NCI-H2196 (cell line): ENCODE data around the gene DLGAP1.
"Not testable (repeated sequence)": the region's sequence is repeated elsewhere in the genome, so short reads cannot be mapped to it uniquely, and the experiment has no call there.

Experiments used
- DNase-seq: peaks from one replicate; lab custom pipeline; 2025; ENCODE audit not compliant: unreplicated experiment; lab: John Stamatoyannopoulos, UW

The DLGAP1 gene

GRCh38 chr18:4391859-4392258, 63.2 kb downstream of the DLGAP1 start:
- no peak for DNase-seq

- DNase-seq = no peak
These were observed 69.2 kb downstream of the DLGAP1 start for GRCh38 chr18:4385876-4386275.

DNA sequence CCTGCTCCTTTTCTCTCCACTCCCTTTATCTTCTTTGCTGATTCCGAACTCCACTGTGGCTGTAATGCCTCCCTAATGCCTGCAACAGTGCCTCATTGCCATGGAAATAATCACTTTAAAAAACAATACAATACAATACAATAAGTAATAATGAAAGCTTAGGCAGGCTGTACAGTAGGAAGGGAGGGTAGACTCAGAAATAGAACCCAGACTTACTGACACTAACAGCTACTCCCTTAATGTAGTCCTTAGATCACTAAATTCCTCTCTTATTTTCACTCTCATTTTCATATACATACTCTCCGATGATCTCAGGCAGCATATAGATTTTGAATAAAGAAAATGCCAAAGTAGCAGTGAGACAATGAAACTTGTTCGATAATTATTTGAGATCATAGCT, 70.2 kb downstream of the DLGAP1 start:
- DNase-seq = no peak

DNA sequence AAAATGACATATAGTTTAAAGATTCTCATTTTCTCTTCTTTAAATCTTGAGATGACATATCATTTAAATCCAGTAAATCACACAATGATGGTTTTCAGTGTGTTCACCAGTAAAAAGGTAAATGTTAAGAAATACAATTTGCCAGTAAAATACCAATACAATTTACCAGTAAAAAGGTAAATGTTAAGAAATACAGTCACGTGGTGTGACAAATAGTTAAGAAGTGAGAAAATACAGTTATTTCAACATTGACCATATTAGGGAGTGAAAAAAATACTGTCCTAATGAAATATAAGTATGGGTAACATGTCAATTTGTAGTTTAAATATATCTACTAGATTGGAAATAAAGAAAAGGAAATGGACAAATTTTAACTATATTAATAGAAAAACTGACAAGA, 80.5 kb downstream of the DLGAP1 start:
- DNase-seq = no peak

DNA sequence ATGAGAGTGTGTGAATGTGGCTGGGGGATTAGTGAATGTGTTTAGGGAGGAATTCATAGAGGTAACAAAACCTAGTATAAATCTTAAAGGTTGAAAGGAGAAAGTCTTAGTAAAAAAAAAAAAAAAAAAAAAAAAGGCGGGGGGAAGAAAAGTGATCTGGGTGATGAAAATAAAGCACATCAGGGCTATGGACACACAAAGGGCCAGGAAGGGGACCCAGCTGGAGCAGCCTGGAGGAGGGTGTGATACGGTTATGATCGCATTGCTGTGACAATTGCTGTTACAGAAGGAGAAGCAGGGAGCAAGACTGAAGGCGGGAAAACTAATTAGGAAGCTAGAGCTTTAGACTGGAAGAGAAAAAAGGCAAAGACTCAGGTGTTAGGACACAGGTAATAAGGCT, 85.4 kb downstream of the DLGAP1 start:
- DNase-seq = no peak

- no peak for DNase-seq
These were observed 94.8 kb downstream of the DLGAP1 start for GRCh38 chr18:4360221-4360715.

GRCh38 chr18:4358618-4359017, 96.5 kb downstream of the DLGAP1 start:
- DNase-seq = no peak

- DNase-seq = no peak
These were observed 97.5 kb downstream of the DLGAP1 start for GRCh38 chr18:4357579-4357978.

GRCh38 chr18:4356929-4357328, 98.2 kb downstream of the DLGAP1 start:
- no peak for DNase-seq

DNA sequence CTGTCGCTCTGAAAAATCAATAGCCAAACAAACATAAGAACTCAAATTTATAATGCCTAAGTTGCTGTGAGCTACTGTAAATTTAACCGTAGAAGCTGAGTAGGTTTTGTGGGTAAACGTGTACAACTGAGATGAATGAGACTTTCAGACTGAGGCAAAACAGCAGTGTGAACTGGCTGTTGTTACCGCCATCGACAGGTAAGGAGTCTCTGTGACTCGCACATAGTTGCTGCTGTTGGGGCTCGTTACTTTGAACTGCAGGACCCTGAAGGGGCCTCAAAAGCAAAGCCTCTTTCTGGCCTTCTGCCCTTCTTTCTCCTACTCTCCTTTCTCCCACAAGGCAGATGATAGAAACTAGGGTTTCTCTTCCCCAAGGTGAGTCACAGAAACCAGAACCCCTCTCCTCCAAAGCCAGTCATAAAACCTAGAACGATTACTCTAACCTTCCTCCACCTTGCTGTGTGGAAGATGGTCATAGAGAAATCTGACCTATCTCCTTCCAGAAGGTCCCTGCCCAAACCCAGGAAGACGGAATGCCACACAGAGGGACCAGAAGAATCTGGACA, 101.2 kb downstream of the DLGAP1 start:
- DNase-seq = no peak

DNA sequence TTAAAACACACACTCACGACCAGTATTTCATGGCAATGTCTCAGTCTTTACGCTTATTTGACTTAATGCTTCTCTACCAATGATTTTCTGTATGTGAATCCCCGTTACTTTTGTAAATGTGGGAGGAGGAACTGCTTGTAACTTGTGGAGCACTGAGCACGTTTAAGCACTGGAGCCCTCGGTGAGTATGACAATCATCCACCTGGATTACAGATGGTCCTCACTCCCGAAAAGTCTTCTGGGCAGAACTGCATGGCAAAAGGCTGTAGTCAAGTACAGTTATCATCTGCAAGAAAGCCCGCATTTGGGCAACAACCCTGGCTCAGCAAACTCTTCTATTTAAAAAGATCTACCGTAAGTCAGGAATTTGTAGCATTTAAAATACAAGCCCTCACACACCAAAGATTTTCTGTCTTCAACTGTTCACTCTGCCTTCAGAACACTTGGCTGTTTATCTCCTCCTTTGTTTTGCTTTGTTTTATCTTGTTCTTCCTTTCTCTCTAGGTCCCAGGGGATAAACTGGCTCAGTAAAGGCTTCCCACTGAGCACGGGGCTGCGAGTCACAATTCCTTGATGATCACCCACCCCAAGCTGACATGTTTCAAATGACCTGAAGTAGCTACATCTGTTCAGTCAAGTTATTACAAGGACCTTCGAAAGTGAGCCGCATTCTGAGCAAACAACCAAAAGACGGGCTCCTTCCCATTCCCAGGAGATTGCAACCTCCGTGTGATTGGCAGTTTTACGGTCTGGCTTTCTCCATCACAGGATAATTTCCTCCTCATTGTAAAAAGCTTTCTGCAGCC, 102.2 kb downstream of the DLGAP1 start:
- no peak for DNase-seq

DNA sequence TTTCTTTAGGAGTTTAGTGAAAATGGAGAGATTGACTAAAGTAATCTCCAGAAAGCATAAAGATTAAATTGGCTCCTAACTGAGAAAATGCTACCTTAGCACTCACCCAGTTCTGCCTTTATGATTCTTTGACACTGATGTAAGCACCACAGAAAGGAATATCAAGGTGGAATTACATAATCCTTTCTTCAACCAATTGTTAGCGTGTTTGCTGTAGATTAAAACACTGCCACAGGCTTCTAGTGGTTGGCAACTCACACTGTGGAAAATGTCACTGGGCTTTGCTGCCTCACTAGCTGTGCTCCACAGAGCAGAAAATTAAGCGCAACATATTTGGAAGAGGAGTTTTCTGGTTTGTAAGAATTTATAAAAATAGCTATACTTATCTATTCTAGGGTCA, 104.1 kb downstream of the DLGAP1 start:
- no peak for DNase-seq

DNA sequence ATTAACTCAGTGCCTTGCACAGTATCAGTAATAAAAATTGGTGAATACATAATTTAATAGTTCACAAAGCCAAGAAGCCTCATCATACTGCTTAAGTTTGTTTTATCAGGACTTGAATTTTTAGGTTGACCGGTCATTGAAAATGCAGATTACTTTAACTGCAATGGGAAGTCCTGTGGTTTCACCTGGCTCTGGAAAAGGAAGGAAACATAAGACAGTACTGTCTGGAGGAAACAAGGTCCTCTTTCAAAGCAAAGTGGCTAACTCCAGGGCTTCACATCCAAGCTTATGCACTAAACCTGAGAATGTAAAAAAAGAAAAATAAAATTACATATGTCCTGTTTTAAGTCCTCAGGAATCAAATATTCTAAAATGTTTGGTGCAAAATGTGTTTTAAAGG, 119.7 kb downstream of the DLGAP1 start:
- DNase-seq = no peak

DNA sequence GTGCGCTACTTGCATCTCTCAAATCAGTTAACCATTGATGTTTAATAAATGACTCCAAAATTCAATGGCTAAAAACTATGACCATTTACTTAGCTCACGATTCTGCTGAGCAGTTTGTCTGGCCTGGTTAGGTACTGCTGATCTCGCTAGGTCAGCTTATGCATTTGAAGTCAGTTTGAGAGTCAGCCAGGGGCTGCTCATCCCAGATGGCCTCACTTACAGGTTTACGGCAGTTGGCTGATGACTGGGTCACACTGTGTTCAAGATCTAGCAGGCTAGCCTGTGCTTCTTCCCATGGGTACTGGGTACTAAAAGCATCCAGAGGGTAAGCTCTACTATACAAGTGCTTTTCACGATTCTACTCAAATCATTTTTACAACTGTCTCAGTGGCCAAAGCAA, 122.1 kb downstream of the DLGAP1 start:
- no peak for DNase-seq

GRCh38 chr18:4319738-4320677, 135.1 kb downstream of the DLGAP1 start:
- DNase-seq = no peak

GRCh38 chr18:4318311-4318710, 136.8 kb downstream of the DLGAP1 start:
- no peak for DNase-seq

- not testable (repeated sequence) for DNase-seq
These were observed 143.2 kb downstream of the DLGAP1 start for GRCh38 chr18:4311945-4312344.

DNA sequence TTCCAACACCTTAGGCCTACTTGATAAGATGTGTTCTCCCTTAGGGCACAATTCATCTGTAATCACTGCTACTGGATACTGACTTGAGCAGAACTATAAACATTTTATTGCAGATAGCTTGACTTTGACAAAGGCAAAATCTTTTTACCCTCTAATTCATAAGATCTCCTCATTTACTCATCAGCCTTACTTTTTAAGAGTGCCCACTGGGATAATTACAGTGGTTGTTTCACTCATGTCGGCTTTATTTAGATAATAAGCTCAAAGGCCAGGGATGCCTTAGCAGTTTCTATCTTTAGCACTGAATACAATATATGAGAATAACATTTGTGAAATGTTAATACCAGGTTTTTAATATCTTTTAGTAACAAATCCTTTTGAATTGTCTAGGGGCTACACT, 144.0 kb downstream of the DLGAP1 start:
- DNase-seq = no peak

DNA sequence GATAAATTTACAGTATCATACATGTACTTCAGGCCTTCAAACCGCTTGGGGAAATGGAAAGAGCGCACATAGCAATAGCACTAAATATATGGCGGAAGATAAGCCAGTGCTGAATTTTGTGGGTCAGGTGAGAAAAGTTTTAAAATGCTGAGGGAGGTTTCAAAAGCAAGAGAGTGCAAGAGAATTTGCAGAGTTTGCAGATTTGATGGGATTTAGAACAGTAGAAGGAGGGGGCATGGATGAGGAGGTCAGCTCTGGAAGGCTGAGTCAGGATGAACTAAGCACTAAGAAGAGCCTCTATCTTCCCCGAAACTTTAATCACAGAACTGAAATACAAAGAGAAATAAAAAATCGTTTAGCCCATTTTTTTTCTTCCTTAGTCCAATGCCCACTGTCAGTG, 145.9 kb downstream of the DLGAP1 start:
- DNase-seq = no peak

- DNase-seq = no peak
These were observed 146.5 kb downstream of the DLGAP1 start for GRCh38 chr18:4308576-4308975.

DNA sequence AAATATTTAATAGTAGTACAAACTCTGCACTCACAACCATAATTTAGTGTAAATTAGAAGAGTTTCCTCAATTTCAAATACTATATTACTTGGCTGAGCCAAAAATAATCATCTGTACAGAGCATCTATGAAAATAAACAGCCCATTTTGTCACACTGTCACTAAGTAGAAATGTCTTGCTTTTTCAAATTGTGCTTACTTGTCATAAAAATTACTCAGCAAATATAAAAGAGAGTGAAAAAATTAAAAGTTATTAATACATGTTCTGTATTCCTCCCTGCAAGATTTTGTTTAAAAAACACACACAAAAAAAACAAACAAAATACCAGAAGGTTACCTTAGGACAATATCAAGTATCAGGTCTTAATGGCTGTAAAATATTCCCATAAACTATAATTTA, 155.7 kb downstream of the DLGAP1 start:
- no peak for DNase-seq

GRCh38 chr18:4293337-4293736, 161.8 kb downstream of the DLGAP1 start:
- DNase-seq = no peak
